SK-N-SH (cell line): ENCODE data around the gene CLN6. TPM values are rescaled to one million over a fixed set of nuclear protein-coding genes. Genes with fewer than 3 reads are reported as not detected.
"Not testable (repeated sequence)": the region's sequence is repeated elsewhere in the genome, so short reads cannot be mapped to it uniquely, and the experiment has no call there.

Experiments
- CTCF ChIA-PET: fragments of 300-600, 350-600 bp; formaldehyde crosslinking; extraction: SDS; loops from one replicate; lab custom pipeline; 2021; lab: Yijun Ruan, JAX
- POLR2A ChIA-PET: fragments of 350-600 bp; sonication (Branson Sonifier 250); formaldehyde crosslinking; extraction: SDS; loops from one replicate; lab custom pipeline; 2020; ENCODE audit warnings: antibody characterized with exemption, inconsistent platforms; lab: Yijun Ruan, JAX
- DNase-seq: peaks from one replicate; pipeline ENCODE4 v3.0.0; 2012
- H2AFZ ChIP-seq: fragments of 200-600 bp; sonication (generic); 2 replicates; pipeline ENCODE4 v1.8.1; 2016; ENCODE audit warnings: antibody characterized with exemption, mild to moderate bottlenecking, low read depth
- H3F3A ChIP-seq: fragments of 200-600 bp; sonication (generic); replicated peaks from 2 replicates; pipeline ENCODE3; 2016; ENCODE audit warnings: antibody characterized with exemption, mild to moderate bottlenecking; ENCODE audit not compliant: insufficient read depth
- H3K27ac ChIP-seq, 2 experiments: fragments of 200-500 bp in 1 of 2; fragments of 200-600 bp in 1 of 2; sonication (Bioruptor generic) in 1 of 2; sonication (generic), shearing (Covaris generic) in 1 of 2; 2 replicates each; pipeline versions ENCODE4 v1.5.1 to v1.6.1; 2014 to 2016; ENCODE audit warnings: low read depth in 2 of 2, inconsistent platforms in 1 of 2, low read length in 1 of 2, mild to moderate bottlenecking in 1 of 2, mixed read lengths in 1 of 2
- H3K27me3 ChIP-seq: fragments of 200-600 bp; sonication (generic), shearing (Covaris generic); 2 replicates; pipeline ENCODE4 v1.6.1; 2016; ENCODE audit warnings: mixed run types; ENCODE audit not compliant: insufficient read depth
- H3K36me3 ChIP-seq, 2 experiments: fragments of 200-500 bp in 1 of 2; fragments of 200-600 bp in 1 of 2; sonication (Bioruptor generic) in 1 of 2; sonication (generic) in 1 of 2; replicated peaks in 1 of 2; 2 replicates each; pipeline versions ENCODE3 to v1.5.1; 2014 to 2016; ENCODE audit warnings: low read length in 1 of 2, mild to moderate bottlenecking in 1 of 2; ENCODE audit not compliant: insufficient read depth in 2 of 2, control insufficient read depth in 1 of 2
- H3K4me1 ChIP-seq, 2 experiments: fragments of 200-500 bp in 1 of 2; fragments of 200-600 bp in 1 of 2; sonication (Bioruptor generic) in 1 of 2; sonication (generic), shearing (Covaris generic) in 1 of 2; 2 replicates each; pipeline versions ENCODE4 v1.5.1 to v1.6.1; 2014 to 2016; ENCODE audit warnings: low read depth in 1 of 2, low read length in 1 of 2, mixed run types in 1 of 2; ENCODE audit not compliant: insufficient read depth in 2 of 2, control insufficient read depth in 1 of 2
- H3K4me2 ChIP-seq: fragments of 200-600 bp; sonication (generic), shearing (Covaris generic); 2 replicates; pipeline ENCODE4 v1.6.1; 2017; ENCODE audit warnings: mixed run types
- H3K4me3 ChIP-seq, 2 experiments: fragments of 200-500 bp in 1 of 2; fragments of 200-600 bp in 1 of 2; sonication (Bioruptor generic) in 1 of 2; sonication (generic), shearing (Covaris generic) in 1 of 2; 2 replicates each; pipeline versions ENCODE4 v1.5.1 to v1.8.1; 2014 to 2016; ENCODE audit warnings: low read depth in 2 of 2, inconsistent platforms in 1 of 2, low read length in 1 of 2, mild to moderate bottlenecking in 1 of 2, mixed read lengths in 1 of 2, moderate library complexity in 1 of 2
- H3K79me2 ChIP-seq: fragments of 200-600 bp; sonication (generic); 2 replicates; pipeline ENCODE4 v1.8.1; 2017; ENCODE audit warnings: mild to moderate bottlenecking; ENCODE audit not compliant: insufficient read depth
- H3K9ac ChIP-seq: fragments of 200-600 bp; sonication (generic); 2 replicates; pipeline ENCODE4 v1.6.1; 2017; ENCODE audit warnings: mixed run types
- H3K9me2 ChIP-seq: fragments of 200-600 bp; sonication (generic); 2 replicates; pipeline ENCODE4 v1.6.1; 2017; ENCODE audit warnings: mixed run types
- H3K9me3 ChIP-seq: fragments of 200-600 bp; sonication (generic); 2 replicates; pipeline ENCODE4 v1.6.1; 2017; ENCODE audit warnings: mixed run types, mild to moderate bottlenecking, moderate library complexity
- H4K20me1 ChIP-seq: fragments of 200-600 bp; sonication (generic); 2 replicates; pipeline ENCODE4 v1.6.1; 2017; ENCODE audit warnings: mild to moderate bottlenecking, mixed run types; ENCODE audit not compliant: insufficient read depth
- CHD2 ChIP-seq: fragments of 150-350 bp; IDR thresholded peaks from 2 replicates; pipeline ENCODE4 v1.6.1; 2018; ENCODE audit warnings: low read length; ENCODE audit not compliant: partially characterized antibody
- EP300 ChIP-seq, 2 experiments: IDR thresholded peaks; 2 replicates each; pipeline versions ENCODE4 v1.4.0 to v1.6.1; 2012; ENCODE audit warnings: borderline replicate concordance in 1 of 2, low read depth in 1 of 2, low read length in 1 of 2
- EZH2phosphoT487 ChIP-seq: fragments of 200-600 bp; sonication (generic); IDR thresholded peaks from 2 replicates; pipeline ENCODE4 v1.6.1; 2017; ENCODE audit warnings: low read depth, mixed run types, mild to moderate bottlenecking, antibody characterized with exemption, moderate library complexity, borderline replicate concordance
- FOSL2 ChIP-seq: IDR thresholded peaks from 2 replicates; pipeline ENCODE4 v1.4.0; 2012; ENCODE audit warnings: low read depth, mild to moderate bottlenecking, moderate library complexity, borderline replicate concordance
- FOXJ3 ChIP-seq: sonication (generic); formaldehyde crosslinking; IDR thresholded peaks from 2 replicates; pipeline ENCODE4 v1.5.1; 2020; ENCODE audit warnings: mild to moderate bottlenecking, missing genetic modification reagents
- FOXM1 ChIP-seq: IDR thresholded peaks from 2 replicates; pipeline ENCODE4 v1.4.0; 2012; ENCODE audit warnings: low read depth, mild to moderate bottlenecking
- GABPA ChIP-seq: IDR thresholded peaks from 2 replicates; pipeline ENCODE4 v1.4.0; 2012; ENCODE audit warnings: low read depth, mild to moderate bottlenecking
- GATA2 ChIP-seq: sonication (generic); formaldehyde crosslinking; IDR thresholded peaks from 2 replicates; pipeline ENCODE4 v1.5.0; 2020; ENCODE audit warnings: mild to moderate bottlenecking, missing genetic modification reagents
- MEF2A ChIP-seq: IDR thresholded peaks from 2 replicates; pipeline ENCODE4 v1.4.0; 2012; ENCODE audit warnings: low read depth, borderline replicate concordance
- MXI1 ChIP-seq: IDR thresholded peaks from 2 replicates; pipeline ENCODE4 v1.6.1; 2012; ENCODE audit warnings: mild to moderate bottlenecking, low read depth, low read length, improper control_type of control experiment
- NRF1 ChIP-seq: IDR thresholded peaks from 2 replicates; pipeline ENCODE4 v1.6.1; 2012; ENCODE audit warnings: low read depth, mild to moderate bottlenecking, low read length
- RCOR1 ChIP-seq: fragments of 150-350 bp; IDR thresholded peaks from 2 replicates; pipeline ENCODE4 v1.6.1; 2017; ENCODE audit warnings: antibody characterized with exemption, low read length
- RFX5 ChIP-seq: IDR thresholded peaks from 2 replicates; pipeline ENCODE4 v1.6.1; 2012; ENCODE audit warnings: mild to moderate bottlenecking, improper control_type of control experiment, low read length
- SIN3A ChIP-seq: IDR thresholded peaks from 2 replicates; pipeline ENCODE4 v1.6.1; 2012; ENCODE audit warnings: low read depth, mild to moderate bottlenecking, low read length, moderate library complexity, borderline replicate concordance
- TAF1 ChIP-seq: IDR thresholded peaks from 2 replicates; pipeline ENCODE4 v1.6.1; 2012; ENCODE audit warnings: low read depth, mild to moderate bottlenecking, low read length, moderate library complexity, borderline replicate concordance
- TCF12 ChIP-seq: IDR thresholded peaks from 2 replicates; pipeline ENCODE4 v1.4.0; 2012
- TEAD4 ChIP-seq: IDR thresholded peaks from 2 replicates; pipeline ENCODE4 v1.4.0; 2012; ENCODE audit warnings: mild to moderate bottlenecking, borderline replicate concordance; ENCODE audit not compliant: insufficient read depth
- YY1 ChIP-seq: IDR thresholded peaks from 2 replicates; pipeline ENCODE4 v1.4.0; 2012; ENCODE audit warnings: low read depth, mild to moderate bottlenecking
- WGBS: methylation state at CpG from one replicate; pipeline ENCODE4 v1.1.6; 2017; ENCODE audit warnings: low lambda C conversion rate; 5-methylcytosine and 5-hydroxymethylcytosine counted together
- polyA plus RNA-seq, 3 experiments: library from polyadenylated mRNA; depleted of rRNA; stranded (reverse); fragments of >200 nt; gene quantifications; 2 replicates each; pipeline ENCODE4 v1.2.3, GENCODE V29; 2012
- TF ChIP-seq, protein P1 (sequence below): fragments of 200-600 bp; sonication (generic); IDR thresholded peaks from 2 replicates; pipeline ENCODE4 v1.6.1; 2017; ENCODE audit warnings: antibody characterized with exemption, mild to moderate bottlenecking, moderate library complexity

CLN6 gene
- polyA plus RNA-seq, 1 of the 3 experiments (the other 2 are of a cell fraction) = 27.5 TPM

DNA sequence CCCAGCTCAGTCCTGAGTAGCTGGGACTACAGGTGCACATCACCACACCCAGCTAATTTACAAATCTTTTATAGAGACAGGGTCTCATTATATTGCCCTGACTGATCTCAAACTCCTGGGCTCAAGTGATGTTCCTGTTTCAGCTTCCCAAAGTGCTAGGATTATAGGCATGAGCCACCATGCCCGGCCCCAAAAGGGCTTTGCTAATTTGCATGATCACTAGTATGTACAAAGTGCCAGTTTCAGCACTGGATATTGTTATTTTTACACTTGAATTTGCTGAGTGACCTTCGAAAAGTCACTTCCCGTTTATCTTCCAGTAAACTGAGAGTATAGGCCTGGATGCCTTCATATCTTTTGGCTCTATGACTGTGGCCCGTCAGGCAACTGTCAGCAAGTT is 12.2 kb downstream of the CLN6 start (continued):
- TF ChIP-seq RFX5 (no peak), FOXJ3 (CRISPR knock-in tag) (no peak), TCF12 (no peak)
- TF ChIP-seq, all 33 proteins: peak for 0

DNA sequence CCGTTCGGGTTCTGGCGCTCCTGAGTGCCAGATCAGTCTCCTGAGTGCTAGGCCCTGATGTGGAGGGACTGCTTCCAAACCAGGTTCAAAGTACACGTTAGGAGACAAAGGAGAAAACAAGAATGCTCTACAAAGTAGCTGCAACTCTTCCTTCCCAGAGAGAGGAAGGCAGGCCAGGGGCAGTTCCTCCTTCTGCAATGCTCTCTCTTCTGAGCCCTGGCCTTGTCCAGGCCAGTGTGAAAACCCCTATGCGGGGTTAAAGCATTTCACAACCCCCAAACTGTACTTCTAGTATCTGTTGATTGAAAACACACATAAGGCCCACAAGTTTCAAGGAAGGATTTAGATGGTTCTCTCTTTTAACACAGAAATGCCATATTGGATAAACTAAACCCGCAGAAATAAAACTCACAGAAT is 14.7 kb downstream of the CLN6 start:
- POLR2A ChIA-PET = no interaction called here
- H3K4me1 ChIP-seq = peaks cover 0 to 11% of the 10 kb centered on the region in 2 experiments; a peak in 1 of 4 replicates

DNA sequence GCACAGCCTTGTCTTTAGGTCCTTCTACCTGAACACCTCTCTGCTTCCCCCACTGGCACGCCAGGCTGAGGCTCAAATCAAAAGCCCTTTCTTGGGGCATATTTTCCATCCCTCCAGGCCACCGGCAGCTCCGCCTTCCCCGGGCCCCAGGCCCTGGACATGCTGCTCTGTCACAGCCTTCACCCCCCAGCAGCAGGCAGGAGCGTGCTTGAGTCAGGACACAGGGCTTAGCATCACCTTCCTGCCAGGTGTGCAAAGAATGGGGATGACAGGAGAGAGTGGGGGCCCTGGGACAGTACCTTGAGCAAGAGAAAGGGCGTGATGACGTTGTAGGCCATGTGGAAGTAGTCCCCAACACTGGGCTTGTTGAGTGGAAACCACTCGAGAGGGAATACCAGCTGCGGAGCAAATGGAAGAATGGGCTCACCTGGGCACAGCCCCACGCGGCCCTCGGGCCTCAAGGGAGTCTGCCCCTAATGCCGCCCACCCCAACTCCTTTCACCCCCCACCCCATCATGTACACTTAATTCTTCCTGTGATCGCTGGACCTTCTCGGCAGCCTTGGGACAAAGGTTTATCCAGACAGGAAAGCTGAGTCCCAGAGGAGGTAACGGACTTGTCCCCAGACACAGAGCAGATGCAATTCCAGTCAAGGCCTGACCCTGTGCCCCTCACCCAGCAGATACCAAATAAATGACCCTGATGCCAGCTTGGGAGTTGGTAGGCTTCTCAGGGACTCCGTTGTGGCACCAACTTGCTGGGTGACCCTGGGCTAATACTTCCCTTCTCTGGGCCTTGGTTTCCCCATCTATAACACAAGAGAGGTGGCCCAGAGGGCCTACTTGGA is 15.3 kb downstream of the CLN6 start:
- no peak for DNase-seq
- peaks cover 21% of the 10 kb centered on the region for H3K79me2 ChIP-seq
- H2AFZ ChIP-seq = no peak overlapping the region
- H3K4me1 ChIP-seq = peaks cover 0 to 11% of the 10 kb centered on the region in 2 experiments; a peak in 1 of 4 replicates
- H3F3A ChIP-seq = peaks cover 3% of the 10 kb centered on the region
- ChIA-PET CTCF (interaction anchor here (0.6 to 1.6 kb wide), 4 partner anchors 12 to 351 kb away, joined by 3 to 5 read pairs (median 4); no protein-coding TSS in a partner anchor), POLR2A (no interaction called here)
- H3K9me2 ChIP-seq = no peaks in the 10 kb centered on the region
- H3K27ac ChIP-seq = no peak overlapping the region
- H3K36me3 ChIP-seq = peaks cover 5 to 13% of the 10 kb centered on the region in 2 experiments
- H3K4me2 ChIP-seq = no peak overlapping the region
- WGBS = 96% methylated on average over 12 of the region's 17 CpGs
- TF ChIP-seq FOXM1 (no peak), FOXJ3 (CRISPR knock-in tag) (no peak), EP300 (IDR thresholded peaks at IDR 0.05; ENCODE audit: borderline replicate concordance in 1 of 2, low read depth in 1 of 2, low read length in 1 of 2) (no peak), TAF1 (no peak), NRF1 (no peak), GATA2 (CRISPR knock-in tag) (no peak), YY1 (no peak), FOSL2 (no peak)
- no peak overlapping the region for H3K4me3 ChIP-seq
- no peak overlapping the region for H3K9ac ChIP-seq
- 0 out of 2 replicates have a peak, but pooled peaks cover 6% of the 10 kb centered on the region for H4K20me1 ChIP-seq
- H3K9me3 ChIP-seq = no peaks in the 10 kb centered on the region
- no peaks in the 10 kb centered on the region for H3K27me3 ChIP-seq

More for the DNA sequence above, 14.7 kb downstream of the CLN6 start:
- Histone ChIP-seq H2AFZ (no peak overlapping the region), H3K4me3 (no peak overlapping the region), H3K4me2 (no peak overlapping the region), H3K36me3 (peaks cover 5 to 13% of the 10 kb centered on the region in 2 experiments), H3K9me2 (no peaks in the 10 kb centered on the region), H3K9ac (no peak overlapping the region), H3K27ac (no peak overlapping the region), H3K9me3 (no peaks in the 10 kb centered on the region), H4K20me1 (0 out of 2 replicates have a peak, but pooled peaks cover 6% of the 10 kb centered on the region), H3F3A (peaks cover 3% of the 10 kb centered on the region), H3K79me2 (peaks cover 25% of the 10 kb centered on the region), H3K27me3 (no peaks in the 10 kb centered on the region)
- TF ChIP-seq TEAD4 = no peak
- no peak for TF ChIP-seq CHD2
- no peak for TF ChIP-seq FOSL2
- no peak for TF ChIP-seq EP300 (IDR thresholded peaks at IDR 0.05; ENCODE audit: borderline replicate concordance in 1 of 2, low read depth in 1 of 2, low read length in 1 of 2)
- no peak for TF ChIP-seq SIN3A
- no peak for TF ChIP-seq EZH2phosphoT487
- TF ChIP-seq RCOR1 = no peak
- TF ChIP-seq, protein P1, sequence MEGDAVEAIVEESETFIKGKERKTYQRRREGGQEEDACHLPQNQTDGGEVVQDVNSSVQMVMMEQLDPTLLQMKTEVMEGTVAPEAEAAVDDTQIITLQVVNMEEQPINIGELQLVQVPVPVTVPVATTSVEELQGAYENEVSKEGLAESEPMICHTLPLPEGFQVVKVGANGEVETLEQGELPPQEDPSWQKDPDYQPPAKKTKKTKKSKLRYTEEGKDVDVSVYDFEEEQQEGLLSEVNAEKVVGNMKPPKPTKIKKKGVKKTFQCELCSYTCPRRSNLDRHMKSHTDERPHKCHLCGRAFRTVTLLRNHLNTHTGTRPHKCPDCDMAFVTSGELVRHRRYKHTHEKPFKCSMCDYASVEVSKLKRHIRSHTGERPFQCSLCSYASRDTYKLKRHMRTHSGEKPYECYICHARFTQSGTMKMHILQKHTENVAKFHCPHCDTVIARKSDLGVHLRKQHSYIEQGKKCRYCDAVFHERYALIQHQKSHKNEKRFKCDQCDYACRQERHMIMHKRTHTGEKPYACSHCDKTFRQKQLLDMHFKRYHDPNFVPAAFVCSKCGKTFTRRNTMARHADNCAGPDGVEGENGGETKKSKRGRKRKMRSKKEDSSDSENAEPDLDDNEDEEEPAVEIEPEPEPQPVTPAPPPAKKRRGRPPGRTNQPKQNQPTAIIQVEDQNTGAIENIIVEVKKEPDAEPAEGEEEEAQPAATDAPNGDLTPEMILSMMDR = no peak
- no peak for TF ChIP-seq MXI1
- no peak for TF ChIP-seq TCF12
- no peak for TF ChIP-seq GABPA
- TF ChIP-seq TAF1 = no peak
- no peak for TF ChIP-seq MEF2A
- CTCF ChIA-PET = interaction anchor here (0.5 to 1.6 kb wide), 3 partner anchors 41 to 352 kb away, joined by 3 to 5 read pairs (median 3); no protein-coding TSS in a partner anchor
- DNase-seq = no peak
- WGBS = 83% methylated on average over 6 of the region's 6 CpGs

DNA sequence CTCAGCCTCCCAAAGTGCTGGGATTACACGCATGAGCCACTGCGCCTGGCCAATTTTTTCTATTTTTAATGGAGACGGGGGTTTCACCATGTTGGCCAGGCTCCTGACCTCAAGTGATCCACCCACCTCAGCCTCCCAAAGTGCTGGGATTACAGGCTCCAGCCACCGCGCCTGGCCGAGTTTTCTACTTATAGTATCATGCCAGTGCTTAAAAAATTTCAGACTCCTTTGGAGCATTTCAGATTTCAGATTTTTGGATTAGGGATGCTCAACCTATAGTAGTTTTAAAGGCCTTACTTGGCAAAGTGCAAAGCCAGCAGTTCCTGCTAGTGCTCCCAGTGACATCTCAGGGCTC is 16.1 kb downstream of the CLN6 start:
- H3K4me1 ChIP-seq = peaks cover 0 to 12% of the 10 kb centered on the region in 2 experiments; a peak in 1 of 4 replicates
- H3K9me3 ChIP-seq, H2AFZ ChIP-seq, DNase-seq, H3K27me3 ChIP-seq, H3F3A ChIP-seq, H3K4me3 ChIP-seq, H3K27ac ChIP-seq, H3K9me2 ChIP-seq, POLR2A ChIA-PET, H3K4me2 ChIP-seq, H4K20me1 ChIP-seq, H3K9ac ChIP-seq: not testable (repeated sequence)
- 98% methylated on average over 6 of the region's 6 CpGs for WGBS
- CTCF ChIA-PET = interaction anchor here (1.0 to 1.6 kb wide), 2 partner anchors 11 to 351 kb away, joined by 3 to 5 read pairs; no protein-coding TSS in a partner anchor
- H3K79me2 ChIP-seq = peaks cover 15% of the 10 kb centered on the region
- peaks cover 5 to 13% of the 10 kb centered on the region in 2 experiments for H3K36me3 ChIP-seq
